ENCODE results near the gene PCDHB9.
"Not testable (repeated sequence)": the region's sequence is repeated elsewhere in the genome, so short reads cannot be mapped to it uniquely, and the experiment has no call there.

- not testable (repeated sequence) for TF ChIP-seq EZH2 (IDR thresholded peaks at IDR 0.05; ENCODE audit: low read depth); CTCF (conservative IDR thresholded peaks at IDR 0.05)
Measured at GRCh38 chr5:141214583-141214982, 27.6 kb downstream of the PCDHB9 start.
